HFF-Myc (cell line): ENCODE data around the gene SPRR5.

Experiments
- DNase-seq: peaks from one replicate; pipeline ENCODE4 v3.0.0-alpha.2; 2011; ENCODE audit warnings: low read depth; ENCODE audit errors: extremely low read depth
- H3K4me3 ChIP-seq: replicated peaks from 2 replicates; pipeline ENCODE4 v1.5.1; 2011; ENCODE audit warnings: low read depth, mild to moderate bottlenecking, control low read depth, low read length
- CTCF ChIP-seq: IDR thresholded peaks from 2 replicates; pipeline ENCODE4 v1.5.1; 2012; ENCODE audit warnings: mild to moderate bottlenecking, low read depth, low read length, control low read depth; ENCODE audit errors: missing control alignments

SPRR5 gene

DNA sequence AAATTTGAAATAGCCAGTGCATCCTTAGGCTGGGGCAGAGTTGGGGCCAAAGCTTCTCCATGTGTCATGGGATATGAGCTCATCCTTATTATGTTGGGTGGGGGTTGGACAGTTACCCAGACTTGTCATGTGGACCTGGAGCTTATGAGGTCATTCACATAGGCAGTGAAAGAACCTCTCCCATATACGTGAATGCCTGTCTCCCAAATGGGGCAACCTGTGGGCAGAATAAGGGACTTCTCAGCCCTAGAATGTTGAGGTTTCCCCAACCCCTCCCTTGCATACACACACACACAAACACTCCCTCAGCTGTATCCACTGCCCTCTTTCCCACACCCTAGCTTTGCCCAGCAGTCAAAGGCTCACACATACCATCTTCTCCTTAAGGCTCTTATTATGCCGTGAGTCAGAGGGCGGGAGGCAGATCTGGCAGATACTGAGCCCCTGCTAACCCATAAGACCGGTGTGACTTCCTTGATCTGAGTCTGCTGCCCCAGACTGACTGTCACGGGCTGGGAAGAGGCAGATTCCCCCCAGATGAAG lies 40.9 kb upstream of the SPRR5 start:
- no peak overlapping the region for H3K4me3 ChIP-seq
- TF ChIP-seq CTCF: no peak
- DNase-seq: no peak

GRCh38 chr1:152907686-152908601 lies 39.1 kb upstream of the SPRR5 start, which contains the start of gene IVL:
Gene IVL (plus strand): TSS chr1:152908546. CDS start chr1:152909798, 1,252 bp downstream.
- DNase-seq: no peak
- no peak for TF ChIP-seq CTCF
- H3K4me3 ChIP-seq: no peak within 1 kb of the TSS

GRCh38 chr1:152909206-152909605 lies 37.8 kb upstream of the SPRR5 start:
- no peak for DNase-seq
- TF ChIP-seq CTCF: no peak
- H3K4me3 ChIP-seq: no peak overlapping the region

- DNase-seq: no peak
- no peak overlapping the region for H3K4me3 ChIP-seq
- TF ChIP-seq CTCF: no peak
These were observed 34.5 kb upstream of the SPRR5 start for GRCh38 chr1:152912471-152912870.

- no peak for TF ChIP-seq CTCF
- no peak for DNase-seq
- H3K4me3 ChIP-seq: no peak overlapping the region
These were observed 34.1 kb upstream of the SPRR5 start for GRCh38 chr1:152912900-152913299.

- no peak for DNase-seq
- H3K4me3 ChIP-seq: no peak overlapping the region
- TF ChIP-seq CTCF: no peak
These were observed 29.2 kb upstream of the SPRR5 start for GRCh38 chr1:152917794-152918193.
